LoVo (cell line): ENCODE data around the gene SLC26A9.

Experiments used
- DNase-seq: peaks from one replicate; pipeline ENCODE4 v3.0.0-alpha.2; 2016; ENCODE audit warnings: low spot score

SLC26A9 gene

GRCh38 chr1:205947024-205947423, 3.8 kb upstream of the SLC26A9 start:
- no peak for DNase-seq

GRCh38 chr1:205945069-205945468, 1.8 kb upstream of the SLC26A9 start:
- DNase-seq = no peak

GRCh38 chr1:205944525-205944924, 1.3 kb upstream of the SLC26A9 start:
- DNase-seq = no peak

- no peak for DNase-seq
Observed at GRCh38 chr1:205942631-205943159, 561 bp downstream of the SLC26A9 start.

GRCh38 chr1:205940710-205941109, 2.5 kb downstream of the SLC26A9 start:
- DNase-seq = no peak

- no peak for DNase-seq
Observed at GRCh38 chr1:205939690-205940330, 3.4 kb downstream of the SLC26A9 start.

- DNase-seq = no peak
Observed at GRCh38 chr1:205938682-205939081, 4.6 kb downstream of the SLC26A9 start.

- DNase-seq = no peak
Observed at GRCh38 chr1:205936846-205937586, 6.2 kb downstream of the SLC26A9 start.

- no peak for DNase-seq
Observed at GRCh38 chr1:205936311-205936710, 6.9 kb downstream of the SLC26A9 start.

- no peak for DNase-seq
Observed at GRCh38 chr1:205935869-205936268, 7.4 kb downstream of the SLC26A9 start.

GRCh38 chr1:205934788-205935187, 8.5 kb downstream of the SLC26A9 start:
- no peak for DNase-seq

GRCh38 chr1:205933671-205934618, 9.3 kb downstream of the SLC26A9 start:
- no peak for DNase-seq

- no peak for DNase-seq
Observed at GRCh38 chr1:205932776-205933175, 10.5 kb downstream of the SLC26A9 start.

GRCh38 chr1:205930799-205931281, 12.4 kb downstream of the SLC26A9 start:
- DNase-seq = no peak

- DNase-seq = no peak
Observed at GRCh38 chr1:205930195-205930577, 13.1 kb downstream of the SLC26A9 start.

GRCh38 chr1:205929496-205930194, 13.6 kb downstream of the SLC26A9 start:
- DNase-seq = no peak

GRCh38 chr1:205928317-205928716, 14.9 kb downstream of the SLC26A9 start:
- no peak for DNase-seq

- no peak for DNase-seq
Observed at GRCh38 chr1:205927676-205928075, 15.6 kb downstream of the SLC26A9 start.

- DNase-seq = no peak
Observed at GRCh38 chr1:205927247-205927646, 16.0 kb downstream of the SLC26A9 start.

GRCh38 chr1:205926636-205927035, 16.6 kb downstream of the SLC26A9 start:
- DNase-seq = no peak

GRCh38 chr1:205926213-205926612, 17.0 kb downstream of the SLC26A9 start:
- DNase-seq = no peak

- DNase-seq = no peak
Observed at GRCh38 chr1:205925736-205926135, 17.5 kb downstream of the SLC26A9 start.
